SKM-1 (cell line): ENCODE data around the gene DHRSX.
"Not testable (repeated sequence)": the region's sequence is repeated elsewhere in the genome, so short reads cannot be mapped to it uniquely, and the experiment has no call there.

Experiments
- DNase-seq: peaks from one replicate; lab custom pipeline; 2025; ENCODE audit not compliant: unreplicated experiment; lab: John Stamatoyannopoulos, UW

The DHRSX gene

GRCh38 chrX:2457289-2458133, 43.3 kb downstream of the DHRSX start:
- DNase-seq: no peak

GRCh38 chrX:2456091-2456490, 44.7 kb downstream of the DHRSX start:
- not testable (repeated sequence) for DNase-seq

- not testable (repeated sequence) for DNase-seq
Measured at GRCh38 chrX:2454620-2455019, 46.2 kb downstream of the DHRSX start.

GRCh38 chrX:2452799-2453198, 48.0 kb downstream of the DHRSX start:
- no peak for DNase-seq

GRCh38 chrX:2452317-2452784, 48.4 kb downstream of the DHRSX start:
- DNase-seq: no peak

GRCh38 chrX:2451501-2452316, 49.1 kb downstream of the DHRSX start:
- no peak for DNase-seq

- no peak for DNase-seq
Measured at GRCh38 chrX:2450681-2451080, 50.1 kb downstream of the DHRSX start.

- no peak for DNase-seq
Measured at GRCh38 chrX:2449135-2449886, 51.5 kb downstream of the DHRSX start.

- no peak for DNase-seq
Measured at GRCh38 chrX:2447484-2447883, 53.3 kb downstream of the DHRSX start.

GRCh38 chrX:2446815-2447214, 54.0 kb downstream of the DHRSX start:
- no peak for DNase-seq

- no peak for DNase-seq
Measured at GRCh38 chrX:2445662-2446623, 54.8 kb downstream of the DHRSX start.

- no peak for DNase-seq
Measured at GRCh38 chrX:2442694-2443093, 58.1 kb downstream of the DHRSX start.

GRCh38 chrX:2441466-2441865, 59.3 kb downstream of the DHRSX start:
- DNase-seq: no peak

- no peak for DNase-seq
Measured at GRCh38 chrX:2439613-2440012, 61.2 kb downstream of the DHRSX start.

GRCh38 chrX:2435465-2435864, 65.3 kb downstream of the DHRSX start:
- DNase-seq: no peak

GRCh38 chrX:2434270-2435163, 66.3 kb downstream of the DHRSX start:
- DNase-seq: no peak

GRCh38 chrX:2432298-2432863, 68.4 kb downstream of the DHRSX start:
- no peak for DNase-seq

GRCh38 chrX:2430265-2430825, 70.4 kb downstream of the DHRSX start:
- no peak for DNase-seq
